CD4-positive, alpha-beta T cell treated with Interferon alpha-2 for 1 hour (primary cell): Measurements from ENCODE around the gene SYNDIG1L.
"Not testable (repeated sequence)": the region's sequence is repeated elsewhere in the genome, so short reads cannot be mapped to it uniquely, and the experiment has no call there.

Source experiments
- DNase-seq, 2 donors: peaks; one replicate each; pipeline ENCODE4 v3.0.0-alpha.2; 2020 to 2022

Gene SYNDIG1L

GRCh38 chr14:74401504-74402241 is 24.3 kb downstream of the SYNDIG1L start:
- DNase-seq, result peak; percentile 81 to 82

GRCh38 chr14:74400919-74401503 is 25.0 kb downstream of the SYNDIG1L start:
- DNase-seq, result no peak

GRCh38 chr14:74400031-74400685 is 25.9 kb downstream of the SYNDIG1L start:
- no peak for DNase-seq

GRCh38 chr14:74395094-74395493 is 30.9 kb downstream of the SYNDIG1L start:
- no peak for DNase-seq

- no peak for DNase-seq
Measured at GRCh38 chr14:74394549-74394948, 31.5 kb downstream of the SYNDIG1L start.

GRCh38 chr14:74392616-74393570 is 33.1 kb downstream of the SYNDIG1L start:
- no peak for DNase-seq

- no peak for DNase-seq
Measured at GRCh38 chr14:74391479-74391878, 34.5 kb downstream of the SYNDIG1L start.

GRCh38 chr14:74390505-74390904 is 35.5 kb downstream of the SYNDIG1L start:
- DNase-seq, result not testable (repeated sequence)

GRCh38 chr14:74389980-74390379 is 36.0 kb downstream of the SYNDIG1L start:
- no peak for DNase-seq

- no peak for DNase-seq
Measured at GRCh38 chr14:74382231-74382630, 43.8 kb downstream of the SYNDIG1L start.

GRCh38 chr14:74381571-74381970 is 44.4 kb downstream of the SYNDIG1L start:
- not testable (repeated sequence) for DNase-seq

- no peak for DNase-seq
Measured at GRCh38 chr14:74380845-74381244, 45.2 kb downstream of the SYNDIG1L start.

- no peak for DNase-seq
Measured at GRCh38 chr14:74380172-74380571, 45.8 kb downstream of the SYNDIG1L start.

- DNase-seq, result no peak
Measured at GRCh38 chr14:74377976-74378690, 47.9 kb downstream of the SYNDIG1L start.

GRCh38 chr14:74368441-74368840 is 57.6 kb downstream of the SYNDIG1L start:
- DNase-seq, result no peak

- DNase-seq, result no peak
Measured at GRCh38 chr14:74368026-74368425, 58.0 kb downstream of the SYNDIG1L start.

GRCh38 chr14:74364271-74364880 is 61.6 kb downstream of the SYNDIG1L start:
- no peak for DNase-seq

GRCh38 chr14:74362361-74362915 is 63.6 kb downstream of the SYNDIG1L start:
- peak; percentile 65 to 70 for DNase-seq

GRCh38 chr14:74360163-74360562 is 65.8 kb downstream of the SYNDIG1L start:
- no peak for DNase-seq

- no peak for DNase-seq
Measured at GRCh38 chr14:74358176-74358829, 67.7 kb downstream of the SYNDIG1L start.

- no peak for DNase-seq
Measured at GRCh38 chr14:74357585-74357984, 68.4 kb downstream of the SYNDIG1L start.
